Measurements from ENCODE around the gene COQ8A. TPM values are rescaled to one million over a fixed set of nuclear protein-coding genes. Genes with fewer than 3 reads are reported as not detected.

COQ8A gene
- total RNA-seq, 1 donor from 2014 or later, result 41.9 TPM

GRCh38 chr1:226967665-226968064 is 27.6 kb downstream of the COQ8A start:
- H3K36me3 Mint-ChIP-seq (ENCODE audit: unreplicated experiment), result peaks cover 27% of the 10 kb centered on the region
- H3K4me3 Mint-ChIP-seq (ENCODE audit: unreplicated experiment), result no peak overlapping the region
- TF ChIP-seq CTCF (IDR thresholded peaks at IDR 0.05; ENCODE audit: partially characterized antibody, unreplicated experiment), result no peak
- no peak for DNase-seq
- peaks cover 6% of the 10 kb centered on the region for H3K9me3 Mint-ChIP-seq (ENCODE audit: unreplicated experiment)
- peaks cover 10% of the 10 kb centered on the region for H3K4me1 Mint-ChIP-seq (ENCODE audit: low read depth, unreplicated experiment)
- H3K27me3 Mint-ChIP-seq (ENCODE audit: unreplicated experiment), result peaks cover 3% of the 10 kb centered on the region
- H3K27ac Mint-ChIP-seq (ENCODE audit: unreplicated experiment), result no peak overlapping the region

GRCh38 chr1:226971765-226972164 is 31.7 kb downstream of the COQ8A start:
- Mint-ChIP-seq H3K9me3 (ENCODE audit: unreplicated experiment) (peaks cover 16% of the 10 kb centered on the region), H3K27me3 (ENCODE audit: unreplicated experiment) (peaks cover 8% of the 10 kb centered on the region), H3K36me3 (ENCODE audit: unreplicated experiment) (peaks cover 27% of the 10 kb centered on the region), H3K27ac (ENCODE audit: unreplicated experiment) (peak overlapping the region; percentile 65), H3K4me1 (ENCODE audit: low read depth, unreplicated experiment) (peaks cover 27% of the 10 kb centered on the region), H3K4me3 (ENCODE audit: unreplicated experiment) (peak overlapping the region; percentile 16)
- TF ChIP-seq CTCF (IDR thresholded peaks at IDR 0.05; ENCODE audit: partially characterized antibody, unreplicated experiment), result no peak
- DNase-seq, result no peak

GRCh38 chr1:226972931-226973330 is 32.8 kb downstream of the COQ8A start:
- Mint-ChIP-seq H3K4me1 (ENCODE audit: low read depth, unreplicated experiment) (peaks cover 24% of the 10 kb centered on the region), H3K27me3 (ENCODE audit: unreplicated experiment) (peaks cover 10% of the 10 kb centered on the region), H3K36me3 (ENCODE audit: unreplicated experiment) (peaks cover 23% of the 10 kb centered on the region), H3K9me3 (ENCODE audit: unreplicated experiment) (peaks cover 16% of the 10 kb centered on the region), H3K4me3 (ENCODE audit: unreplicated experiment) (no peak overlapping the region), H3K27ac (ENCODE audit: unreplicated experiment) (peak overlapping the region; percentile 96)
- TF ChIP-seq CTCF (IDR thresholded peaks at IDR 0.05; ENCODE audit: partially characterized antibody, unreplicated experiment), result no peak
- no peak for DNase-seq

GRCh38 chr1:226973371-226973897 is 33.3 kb downstream of the COQ8A start:
- H3K27me3 Mint-ChIP-seq (ENCODE audit: unreplicated experiment), result peaks cover 10% of the 10 kb centered on the region
- no peak for TF ChIP-seq CTCF (IDR thresholded peaks at IDR 0.05; ENCODE audit: partially characterized antibody, unreplicated experiment)
- H3K27ac Mint-ChIP-seq (ENCODE audit: unreplicated experiment), result peak overlapping the region; percentile 96
- peak overlapping the region; percentile 72 for H3K4me3 Mint-ChIP-seq (ENCODE audit: unreplicated experiment)
- peak; percentile 76 for DNase-seq
- H3K9me3 Mint-ChIP-seq (ENCODE audit: unreplicated experiment), result peaks cover 16% of the 10 kb centered on the region
- H3K36me3 Mint-ChIP-seq (ENCODE audit: unreplicated experiment), result peaks cover 22% of the 10 kb centered on the region
- H3K4me1 Mint-ChIP-seq (ENCODE audit: low read depth, unreplicated experiment), result peaks cover 23% of the 10 kb centered on the region

DNA sequence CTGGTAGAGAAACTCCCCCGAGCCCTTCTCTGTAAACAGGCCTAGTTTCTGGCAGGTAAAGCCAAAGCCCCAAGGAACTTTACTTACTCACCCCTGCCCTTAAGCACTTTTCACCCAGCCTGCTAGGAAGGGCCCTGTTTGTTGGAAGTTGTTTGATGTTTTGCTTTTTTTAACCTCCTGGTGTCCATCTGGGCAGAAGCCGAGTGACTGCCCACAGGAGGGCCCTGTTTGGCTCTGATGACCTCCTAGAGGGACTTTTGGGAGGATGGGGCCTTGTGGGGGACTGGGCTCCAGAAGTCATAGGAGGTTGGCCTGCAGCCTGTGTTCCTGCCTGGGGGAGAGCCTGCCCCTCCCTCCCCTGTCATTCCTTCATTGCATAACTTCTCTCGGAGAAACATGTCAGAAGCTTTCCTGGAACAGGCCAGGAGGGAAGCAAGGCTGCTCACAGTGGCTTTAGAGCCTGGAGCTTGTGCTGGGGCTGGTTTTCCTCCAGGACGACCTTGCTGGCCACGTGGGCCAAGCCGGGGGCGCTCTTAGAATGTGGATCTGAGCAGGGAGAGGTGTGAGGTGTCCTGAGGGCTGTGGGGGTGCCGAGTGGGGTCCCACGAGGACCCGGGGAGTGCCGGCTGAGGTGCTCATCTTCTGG is 33.9 kb downstream of the COQ8A start:
- peaks cover 9% of the 10 kb centered on the region for H3K27me3 Mint-ChIP-seq (ENCODE audit: unreplicated experiment)
- H3K4me3 Mint-ChIP-seq (ENCODE audit: unreplicated experiment), result peak overlapping the region; percentile 72
- no peak for DNase-seq
- TF ChIP-seq CTCF (IDR thresholded peaks at IDR 0.05; ENCODE audit: partially characterized antibody, unreplicated experiment), result no peak
- H3K9me3 Mint-ChIP-seq (ENCODE audit: unreplicated experiment), result peaks cover 14% of the 10 kb centered on the region
- peaks cover 19% of the 10 kb centered on the region for H3K4me1 Mint-ChIP-seq (ENCODE audit: low read depth, unreplicated experiment)
- peaks cover 16% of the 10 kb centered on the region for H3K36me3 Mint-ChIP-seq (ENCODE audit: unreplicated experiment)
- H3K27ac Mint-ChIP-seq (ENCODE audit: unreplicated experiment), result peak overlapping the region; percentile 96

All from glutamatergic neuron (in vitro differentiated cells).